Tibial artery (tissue), 4 donors: ENCODE data around the gene RGS8.
A peak's percentile ranks its signal among the peaks of the same experiment; 100 is the strongest.

Experiments used
- DNase-seq, 2 donors: peaks; one replicate each; pipeline ENCODE4 v3.0.0-alpha.2; 2019
- H3K27ac ChIP-seq, 2 donors: fragments of 200-600 bp; sonication (generic) in 1 of 2; 1 replicate in 1 of 2; 2 replicates in 1 of 2; pipeline ENCODE4 v1.5.1; 2018 to 2019; ENCODE audit warnings: mild to moderate bottlenecking in 1 of 2
- H3K27me3 ChIP-seq, 2 donors: fragments of 200-600 bp; sonication (generic) in 1 of 2; one replicate each; pipeline versions ENCODE4 v1.5.1 to v1.6.0; 2016 to 2019
- H3K36me3 ChIP-seq, 3 donors: fragments of 200-600 bp; sonication (generic) in 2 of 3; one replicate each; pipeline ENCODE4 v1.5.1; 2016 to 2019; ENCODE audit warnings: mild to moderate bottlenecking in 2 of 3
- H3K4me1 ChIP-seq, 4 donors: fragments of 200-600 bp; sonication (generic) in 2 of 4; 1 replicate in 3 of 4; 2 replicates in 1 of 4; pipeline ENCODE4 v1.5.1; 2016 to 2019
- H3K4me3 ChIP-seq, 2 donors: fragments of 200-600 bp; sonication (generic) in 1 of 2; 1 replicate in 1 of 2; 2 replicates in 1 of 2; pipeline ENCODE4 v1.5.1; 2018 to 2019; ENCODE audit warnings: mild to moderate bottlenecking in 2 of 2
- H3K9me3 ChIP-seq, 3 donors: fragments of 200-600 bp; sonication (generic) in 1 of 3; one replicate each; pipeline ENCODE4 v1.5.1; 2016 to 2019
- intact Hi-C: fragments of 100-400 bp; cut with DNase I; formaldehyde crosslinking; loops from one replicate; pipeline ENCODE4 v1.15.0; 2023; ENCODE audit warnings: low total_unique reads
- TF ChIP-seq, protein P1 (sequence below), 2 experiments: fragments of 200-600 bp in 1 of 2; fragments of 450-650 bp in 1 of 2; IDR thresholded peaks; one replicate each; pipeline ENCODE4 v1.5.1; 2017 to 2019; ENCODE audit warnings: antibody characterized with exemption in 2 of 2, mild to moderate bottlenecking in 1 of 2, moderate library complexity in 1 of 2

The RGS8 gene

DNA sequence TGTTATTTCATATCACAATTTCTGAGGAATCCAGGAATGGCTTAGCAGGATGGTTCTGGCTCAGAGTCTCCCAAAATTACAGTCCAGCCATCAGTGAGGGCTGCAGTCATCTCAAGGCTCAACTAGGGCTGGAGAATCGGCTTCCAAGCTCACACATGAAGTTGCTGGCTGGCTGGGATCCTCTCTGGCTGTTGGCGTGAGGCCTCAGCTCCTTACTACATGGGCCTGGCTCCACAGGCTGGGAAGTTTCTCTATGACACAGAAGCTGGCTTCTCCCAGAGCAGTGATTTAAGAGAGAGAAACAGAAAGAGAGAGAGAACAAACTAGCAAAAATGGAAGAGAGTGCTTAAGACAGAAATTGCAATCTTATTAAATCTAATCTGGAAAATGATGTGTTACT lies 38.8 kb upstream of the RGS8 start:
- TF ChIP-seq, protein P1, sequence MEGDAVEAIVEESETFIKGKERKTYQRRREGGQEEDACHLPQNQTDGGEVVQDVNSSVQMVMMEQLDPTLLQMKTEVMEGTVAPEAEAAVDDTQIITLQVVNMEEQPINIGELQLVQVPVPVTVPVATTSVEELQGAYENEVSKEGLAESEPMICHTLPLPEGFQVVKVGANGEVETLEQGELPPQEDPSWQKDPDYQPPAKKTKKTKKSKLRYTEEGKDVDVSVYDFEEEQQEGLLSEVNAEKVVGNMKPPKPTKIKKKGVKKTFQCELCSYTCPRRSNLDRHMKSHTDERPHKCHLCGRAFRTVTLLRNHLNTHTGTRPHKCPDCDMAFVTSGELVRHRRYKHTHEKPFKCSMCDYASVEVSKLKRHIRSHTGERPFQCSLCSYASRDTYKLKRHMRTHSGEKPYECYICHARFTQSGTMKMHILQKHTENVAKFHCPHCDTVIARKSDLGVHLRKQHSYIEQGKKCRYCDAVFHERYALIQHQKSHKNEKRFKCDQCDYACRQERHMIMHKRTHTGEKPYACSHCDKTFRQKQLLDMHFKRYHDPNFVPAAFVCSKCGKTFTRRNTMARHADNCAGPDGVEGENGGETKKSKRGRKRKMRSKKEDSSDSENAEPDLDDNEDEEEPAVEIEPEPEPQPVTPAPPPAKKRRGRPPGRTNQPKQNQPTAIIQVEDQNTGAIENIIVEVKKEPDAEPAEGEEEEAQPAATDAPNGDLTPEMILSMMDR (IDR thresholded peaks at IDR 0.05) = no peak
- DNase-seq = peak; percentile 65 to 70
- H3K9me3 ChIP-seq = no peaks in the 10 kb centered on the region
- no peaks in the 10 kb centered on the region for H3K4me1 ChIP-seq
- H3K27me3 ChIP-seq = no peaks in the 10 kb centered on the region
- no peak overlapping the region for H3K27ac ChIP-seq
- intact Hi-C loops = no loop called here
- H3K4me3 ChIP-seq = no peak overlapping the region
- H3K36me3 ChIP-seq = no peaks in the 10 kb centered on the region

- Histone ChIP-seq H3K27ac (no peak overlapping the region), H3K27me3 (no peaks in the 10 kb centered on the region), H3K4me1 (no peaks in the 10 kb centered on the region), H3K4me3 (no peak overlapping the region), H3K36me3 (no peaks in the 10 kb centered on the region), H3K9me3 (no peaks in the 10 kb centered on the region)
- intact Hi-C loops = no loop called here
- TF ChIP-seq, protein P1 (IDR thresholded peaks at IDR 0.05) = no peak
- no peak for DNase-seq
Observed at GRCh38 chr1:182721525-182721924, 37.1 kb upstream of the RGS8 start.

GRCh38 chr1:182720463-182720862 lies 36.1 kb upstream of the RGS8 start:
- DNase-seq = no peak
- intact Hi-C loops = no loop called here

GRCh38 chr1:182719553-182719952 lies 35.2 kb upstream of the RGS8 start:
- Histone ChIP-seq H3K27me3 (no peaks in the 10 kb centered on the region), H3K36me3 (no peaks in the 10 kb centered on the region), H3K4me3 (no peak overlapping the region), H3K27ac (no peak overlapping the region), H3K4me1 (no peaks in the 10 kb centered on the region), H3K9me3 (no peaks in the 10 kb centered on the region)
- TF ChIP-seq, protein P1 (IDR thresholded peaks at IDR 0.05) = no peak
- DNase-seq = no peak
- intact Hi-C loops = no loop called here

More at GRCh38 chr1:182720463-182720862, 36.1 kb upstream of the RGS8 start:
- Histone ChIP-seq H3K4me3 (no peak overlapping the region), H3K27me3 (no peaks in the 10 kb centered on the region), H3K27ac (no peak overlapping the region), H3K36me3 (no peaks in the 10 kb centered on the region), H3K9me3 (no peaks in the 10 kb centered on the region), H3K4me1 (no peaks in the 10 kb centered on the region)
- TF ChIP-seq, protein P1 (IDR thresholded peaks at IDR 0.05) = no peak

DNA sequence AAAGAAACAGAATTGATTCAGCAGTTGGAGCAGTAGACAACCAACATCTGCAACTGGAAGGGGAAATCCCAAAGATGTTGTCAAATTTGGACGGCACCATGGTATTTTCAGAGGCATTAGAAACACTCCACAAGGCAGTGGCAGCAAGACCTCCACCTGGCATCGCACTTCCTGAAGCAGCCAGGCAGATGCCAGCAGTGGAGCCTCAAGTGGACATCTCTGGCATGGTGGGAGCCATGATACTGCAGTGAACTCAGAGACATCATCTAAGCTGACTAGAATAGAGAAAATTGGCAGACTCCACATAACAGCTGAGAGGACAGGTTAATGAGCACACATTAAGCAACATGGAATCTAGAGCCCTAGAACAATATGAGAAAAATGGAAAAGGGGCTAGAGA lies 33.9 kb upstream of the RGS8 start:
- intact Hi-C loops = no loop called here
- Histone ChIP-seq H3K4me3 (no peak overlapping the region), H3K27ac (no peak overlapping the region), H3K36me3 (no peaks in the 10 kb centered on the region), H3K4me1 (no peaks in the 10 kb centered on the region), H3K27me3 (no peaks in the 10 kb centered on the region), H3K9me3 (no peaks in the 10 kb centered on the region)
- no peak for DNase-seq
- TF ChIP-seq, protein P1 (IDR thresholded peaks at IDR 0.05) = no peak
